IMR-90 (cell line): Measurements from ENCODE around the gene FAM171A1.

Experiments used
- CEBPB ChIP-seq: IDR thresholded peaks from 2 replicates; pipeline ENCODE4 v1.6.1; 2012; ENCODE audit warnings: low read depth, low read length, improper control_type of control experiment
- CHD1 ChIP-seq: IDR thresholded peaks from 2 replicates; pipeline ENCODE4 v1.6.1; 2012; ENCODE audit warnings: low read depth, low read length, improper control_type of control experiment
- CTCF ChIP-seq: conservative IDR thresholded peaks from 2 replicates; pipeline ENCODE4 v1.5.1; 2012; ENCODE audit warnings: mild to moderate bottlenecking, low read depth, low read length, improper control_type of control experiment
- ELK1 ChIP-seq: fragments of 150-350 bp; IDR thresholded peaks from 2 replicates; pipeline ENCODE4 v1.6.1; 2016; ENCODE audit warnings: low read depth, mild to moderate bottlenecking, low read length, moderate library complexity, borderline replicate concordance
- FOS ChIP-seq: fragments of 150-350 bp; IDR thresholded peaks from 2 replicates; pipeline ENCODE4 v1.6.1; 2016; ENCODE audit warnings: low read depth, low read length
- MAFK ChIP-seq: IDR thresholded peaks from 2 replicates; pipeline ENCODE4 v1.6.1; 2012; ENCODE audit warnings: low read depth, low read length, improper control_type of control experiment
- MAZ ChIP-seq: IDR thresholded peaks from 2 replicates; pipeline ENCODE4 v1.6.1; 2012; ENCODE audit warnings: low read depth, mild to moderate bottlenecking, low read length, improper control_type of control experiment, moderate library complexity, borderline replicate concordance
- MXI1 ChIP-seq: IDR thresholded peaks from 2 replicates; pipeline ENCODE4 v1.6.1; 2012; ENCODE audit warnings: low read depth, mild to moderate bottlenecking, low read length, moderate library complexity, borderline replicate concordance
- POLR2A ChIP-seq: IDR thresholded peaks from 2 replicates; pipeline ENCODE4 v1.6.1; 2012; ENCODE audit warnings: mild to moderate bottlenecking, low read depth, low read length
- RAD21 ChIP-seq: IDR thresholded peaks from 2 replicates; pipeline ENCODE4 v1.6.1; 2012; ENCODE audit warnings: low read length, improper control_type of control experiment
- RCOR1 ChIP-seq: IDR thresholded peaks from 2 replicates; pipeline ENCODE4 v1.6.1; 2012; ENCODE audit warnings: mild to moderate bottlenecking, low read length, improper control_type of control experiment; ENCODE audit not compliant: insufficient replicate concordance
- RFX5 ChIP-seq: IDR thresholded peaks from 2 replicates; pipeline ENCODE4 v1.8.0; 2012; ENCODE audit warnings: low read depth, mild to moderate bottlenecking, low read length, moderate library complexity
- SMC3 ChIP-seq: fragments of 150-350 bp; IDR thresholded peaks from 2 replicates; pipeline ENCODE4 v1.6.1; 2016; ENCODE audit warnings: low read depth, mild to moderate bottlenecking, antibody characterized with exemption, low read length, moderate library complexity
- USF2 ChIP-seq: fragments of 150-350 bp; IDR thresholded peaks from 2 replicates; pipeline ENCODE4 v1.6.1; 2017; ENCODE audit warnings: mild to moderate bottlenecking, antibody characterized with exemption, low read length, low read depth

- TF ChIP-seq FOS (no peak), CTCF (no peak), CHD1 (no peak), POLR2A (no peak), USF2 (no peak), ELK1 (no peak), MAFK (no peak), MXI1 (no peak), RCOR1 (no peak), SMC3 (no peak), RAD21 (no peak), RFX5 (no peak), MAZ (no peak), CEBPB (no peak)
These were observed 76.9 kb downstream of the FAM171A1 start for GRCh38 chr10:15293862-15294842.
